HG03521 (cell line): ENCODE data around the gene KLHL15.
"Not testable (repeated sequence)": the region's sequence is repeated elsewhere in the genome, so short reads cannot be mapped to it uniquely, and the experiment has no call there.

ENCODE experiments used
- ATAC-seq: cut with Tn5 transposase; IDR thresholded peaks from one replicate; pipeline ENCODE4 v1.9.1; 2021; ENCODE audit warnings: mild to moderate bottlenecking, moderate library complexity; ENCODE audit not compliant: unreplicated experiment

The KLHL15 gene

GRCh38 chrX:24019448-24019847 is 7.5 kb downstream of the KLHL15 start:
- no peak for ATAC-seq

DNA sequence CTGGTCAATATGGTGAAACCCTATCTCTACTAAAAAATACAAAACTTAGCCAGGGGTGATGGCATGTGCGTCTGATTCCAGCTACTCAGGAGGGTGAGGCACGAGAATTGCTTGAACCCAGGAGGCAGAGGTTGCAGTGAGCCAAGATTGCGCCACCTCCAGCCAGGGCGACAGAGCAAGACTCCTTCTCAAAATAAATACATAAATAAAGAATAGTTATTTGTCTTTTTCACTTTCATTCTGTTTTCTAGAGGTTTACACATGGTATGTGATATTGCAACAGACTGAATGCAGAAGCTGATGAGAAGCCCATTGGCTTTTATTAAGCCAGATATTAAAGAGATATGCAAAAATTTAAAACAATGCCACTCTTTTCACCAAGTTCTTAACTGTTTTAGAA is 8.2 kb downstream of the KLHL15 start:
- no peak for ATAC-seq

DNA sequence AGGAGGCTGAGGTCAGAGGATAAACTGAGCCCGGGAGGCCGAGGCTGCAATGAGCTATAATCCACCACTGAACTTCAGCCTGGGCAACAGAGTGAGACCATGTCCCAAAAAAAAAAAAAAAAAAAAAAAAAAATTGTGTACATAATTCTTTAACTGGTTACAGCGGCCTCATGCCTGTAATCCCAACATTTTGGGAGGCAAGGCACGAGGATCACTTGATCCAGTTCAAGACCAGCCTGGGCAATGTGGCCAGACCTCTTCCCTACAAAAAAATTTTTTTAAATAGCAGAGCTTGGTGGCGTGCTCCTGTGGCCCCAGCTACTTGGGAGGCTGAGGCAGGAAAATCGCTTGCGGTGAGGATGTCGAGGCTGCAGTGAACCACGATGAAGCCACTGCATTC is 9.3 kb downstream of the KLHL15 start:
- ATAC-seq: no peak

DNA sequence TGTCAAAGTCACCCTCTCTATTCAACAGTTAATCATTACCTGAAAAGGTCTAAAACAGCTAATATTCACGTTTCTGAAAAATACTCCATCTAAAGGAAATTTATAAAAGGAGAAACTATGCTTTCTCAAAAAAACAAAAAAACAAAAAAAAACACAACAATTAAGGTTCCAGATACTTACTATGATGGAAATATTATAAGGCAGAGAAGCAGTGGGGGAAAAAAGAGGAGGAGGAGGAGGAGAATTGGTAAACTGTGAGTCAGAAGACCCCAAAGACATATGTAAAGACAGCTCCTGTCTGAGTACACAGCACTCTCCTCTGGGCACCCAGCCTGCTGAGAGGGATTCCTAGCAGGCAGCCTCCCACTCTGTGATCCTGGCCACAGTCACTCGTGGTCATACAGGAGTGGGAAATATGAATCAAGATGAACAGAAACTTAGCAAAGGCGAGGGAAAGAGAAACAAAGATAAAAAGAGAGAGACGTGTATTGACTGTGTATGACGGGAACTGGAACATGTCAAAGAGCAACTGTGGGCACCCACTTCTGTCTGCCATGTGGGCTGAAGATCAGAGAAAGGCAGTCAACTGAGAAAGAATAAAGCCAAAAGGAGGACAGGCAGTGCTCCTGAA is 12.5 kb downstream of the KLHL15 start:
- peak; percentile 58 for ATAC-seq

GRCh38 chrX:24012266-24012665 is 14.7 kb downstream of the KLHL15 start:
- no peak for ATAC-seq

- ATAC-seq: no peak
These were observed 21.1 kb downstream of the KLHL15 start for GRCh38 chrX:24005867-24006266.

GRCh38 chrX:24005028-24005427 is 22.0 kb downstream of the KLHL15 start:
- ATAC-seq: no peak

GRCh38 chrX:24002792-24003191 is 24.2 kb downstream of the KLHL15 start:
- no peak for ATAC-seq

- ATAC-seq: no peak
These were observed 24.8 kb downstream of the KLHL15 start for GRCh38 chrX:24002167-24002566.

- ATAC-seq: no peak
These were observed 27.3 kb downstream of the KLHL15 start for GRCh38 chrX:23999671-24000070.

DNA sequence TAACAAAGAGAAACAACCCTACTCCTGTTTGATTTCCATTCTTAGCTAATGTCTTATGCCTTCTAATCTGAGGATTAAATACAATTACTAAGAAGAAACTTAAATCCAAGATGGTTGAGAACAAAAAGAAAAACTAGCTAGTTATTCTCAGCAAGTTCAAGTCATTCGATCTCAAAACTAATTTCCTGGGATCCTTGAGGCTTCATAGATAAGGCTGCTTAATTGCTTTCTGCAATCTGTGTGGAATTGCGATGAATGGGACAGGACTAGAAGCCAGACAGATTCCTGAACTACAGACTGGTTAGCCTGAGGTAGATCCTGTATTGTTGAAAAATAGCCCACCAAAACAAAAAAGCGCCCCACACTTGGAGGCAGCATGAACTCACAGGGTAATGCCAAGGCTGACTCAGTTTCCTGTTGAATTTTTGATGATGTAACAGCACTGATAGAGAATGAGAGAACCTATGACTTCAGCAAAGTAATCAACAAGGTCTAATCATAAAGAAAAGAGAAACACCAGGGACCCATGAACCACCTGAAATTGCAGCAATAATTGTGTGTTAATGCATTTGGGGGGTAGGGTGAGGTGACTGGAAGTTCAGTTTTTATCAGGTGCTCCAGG is 33.9 kb downstream of the KLHL15 start:
- ATAC-seq: no peak

GRCh38 chrX:23992431-23992830 is 34.6 kb downstream of the KLHL15 start:
- ATAC-seq: no peak

DNA sequence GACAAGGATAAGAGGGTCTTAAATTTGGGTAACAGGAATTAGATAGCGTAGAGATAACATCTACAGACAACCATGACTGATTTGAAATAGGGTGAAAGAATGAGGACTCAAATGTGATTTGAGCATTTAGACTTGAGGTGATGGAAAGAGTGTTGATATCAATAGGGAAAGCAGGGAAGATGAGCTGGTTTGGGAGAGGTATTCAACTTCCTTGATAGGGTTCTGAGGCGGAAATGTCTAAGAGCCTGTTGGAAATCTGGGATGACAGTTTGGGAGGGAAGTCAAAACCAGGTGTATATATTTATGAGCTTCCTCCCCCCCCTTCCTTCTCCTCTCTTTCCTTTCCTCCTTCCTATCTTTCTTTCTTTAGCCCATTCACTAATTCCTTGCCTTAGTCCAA is 36.5 kb downstream of the KLHL15 start:
- no peak for ATAC-seq

DNA sequence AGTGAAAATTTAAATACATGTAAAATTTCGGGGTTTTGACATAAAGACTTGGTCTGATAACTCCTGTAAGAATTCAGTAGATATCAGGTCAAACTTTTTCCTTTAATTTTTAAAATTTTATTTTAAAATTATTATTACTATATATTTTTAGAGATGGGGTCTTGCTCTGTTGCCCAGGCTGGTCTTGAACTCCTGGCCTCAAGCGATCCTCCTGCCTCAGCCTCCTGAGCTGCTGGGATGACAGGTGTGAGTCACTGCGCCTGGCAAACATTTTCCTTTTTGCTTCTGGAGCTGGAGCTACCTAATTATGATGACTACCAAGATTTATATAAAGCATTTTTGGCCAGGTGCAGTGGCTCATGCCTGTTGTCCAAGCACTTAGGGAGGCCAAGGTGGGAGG is 37.3 kb downstream of the KLHL15 start:
- no peak for ATAC-seq

DNA sequence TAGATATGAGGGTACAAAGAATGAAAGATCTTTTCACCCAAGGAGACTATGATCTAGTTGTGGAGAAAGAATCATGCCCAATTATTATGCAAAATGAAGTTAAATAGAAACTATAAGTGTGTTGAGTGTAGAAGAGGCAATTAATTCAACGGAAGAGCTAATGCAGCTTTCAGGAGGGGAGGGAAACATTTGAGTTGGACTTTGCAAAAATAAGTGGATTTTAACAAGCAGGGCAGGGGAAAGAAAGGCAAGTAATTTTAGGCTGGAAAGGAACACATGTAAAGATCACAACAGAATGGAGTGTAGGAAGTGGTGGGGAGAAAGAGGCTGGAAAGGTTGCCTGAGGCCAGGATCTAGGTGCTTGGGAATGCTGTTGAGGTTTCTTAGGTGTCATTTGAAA is 44.1 kb downstream of the KLHL15 start:
- ATAC-seq: no peak

- ATAC-seq: no peak
These were observed 45.3 kb downstream of the KLHL15 start for GRCh38 chrX:23981711-23982110.

GRCh38 chrX:23981222-23981621 is 45.8 kb downstream of the KLHL15 start:
- ATAC-seq: no peak

DNA sequence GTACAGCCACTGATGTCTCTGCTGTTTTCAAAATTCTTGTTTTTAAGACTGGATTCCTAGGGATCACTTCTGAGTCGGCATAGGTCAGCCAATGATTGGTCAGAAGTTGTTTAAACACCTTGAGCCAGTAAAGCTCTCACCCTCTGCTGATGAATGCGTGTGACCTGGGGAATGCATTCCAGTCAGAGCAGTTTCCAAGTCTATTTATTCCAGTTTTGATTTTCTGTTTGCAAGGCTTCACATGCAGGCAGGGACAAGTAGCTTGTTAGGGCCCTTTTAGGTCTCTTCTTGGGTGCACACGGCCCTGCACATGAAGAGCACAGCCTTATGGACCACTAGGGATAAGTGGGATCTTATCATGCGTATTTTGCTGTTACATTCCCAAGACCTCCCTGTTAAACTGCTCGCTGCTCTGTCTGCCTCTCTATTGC is 47.0 kb downstream of the KLHL15 start:
- ATAC-seq: no peak

DNA sequence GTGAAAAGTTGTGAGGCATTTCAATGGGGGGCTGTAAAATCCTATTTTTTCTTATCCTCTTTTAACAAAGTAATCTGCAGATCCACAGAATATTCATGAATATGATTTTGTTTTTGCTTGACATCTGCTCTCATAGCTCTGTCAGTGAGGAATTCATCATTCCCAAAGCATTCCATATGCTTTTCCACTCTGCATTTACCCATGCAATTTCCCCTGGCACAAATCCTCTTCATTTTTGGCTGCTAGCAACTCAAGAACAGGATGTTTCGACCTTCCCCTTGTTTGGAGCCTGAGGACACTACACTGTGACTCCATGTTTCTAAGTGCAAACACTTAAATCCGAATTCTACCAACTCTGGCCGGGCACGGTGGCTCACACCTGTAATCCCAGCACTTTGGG is 48.5 kb downstream of the KLHL15 start:
- ATAC-seq: no peak

GRCh38 chrX:23965630-23966029 is 61.4 kb downstream of the KLHL15 start:
- not testable (repeated sequence) for ATAC-seq

GRCh38 chrX:23964191-23964590 is 62.8 kb downstream of the KLHL15 start:
- no peak for ATAC-seq

DNA sequence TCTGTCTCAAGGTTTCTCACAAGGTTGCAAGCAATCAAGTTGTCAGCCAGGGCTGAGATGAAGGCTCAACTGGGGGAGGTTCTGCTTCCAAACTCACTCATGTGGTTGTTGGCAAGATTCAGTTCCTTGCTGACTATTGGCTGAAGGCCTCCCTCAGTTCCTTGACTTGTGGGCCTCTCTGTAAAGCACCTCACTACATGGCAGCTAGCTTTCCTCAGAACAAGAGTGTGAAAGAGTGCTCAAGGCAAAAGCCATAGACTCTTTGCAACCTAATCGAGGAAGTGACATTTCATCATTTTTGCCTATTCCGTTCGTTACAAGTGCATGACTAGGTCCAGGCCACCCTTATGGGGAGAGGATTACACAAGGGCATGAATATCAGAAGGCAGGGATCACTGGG is 67.2 kb downstream of the KLHL15 start:
- no peak for ATAC-seq

DNA sequence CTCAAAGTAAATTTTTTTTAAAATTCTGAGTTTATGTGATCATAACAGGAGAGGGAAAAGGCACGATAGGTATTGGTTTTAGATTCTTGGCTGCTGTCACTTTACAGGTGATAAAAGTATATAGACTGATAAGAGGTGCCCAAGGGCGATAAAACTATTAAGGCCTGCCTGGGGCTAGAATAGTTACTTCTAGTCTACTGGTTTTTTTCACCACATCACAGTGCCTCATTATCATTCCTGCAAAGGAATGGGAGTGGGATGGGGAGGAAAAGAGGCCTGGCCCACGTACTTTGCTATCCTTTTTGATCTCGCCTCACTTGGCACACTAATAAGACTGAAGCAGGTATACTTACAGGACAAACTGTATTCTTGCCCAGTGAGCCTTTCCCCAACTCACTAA is 72.6 kb downstream of the KLHL15 start:
- ATAC-seq: no peak
